Stimulated activated CD4-positive, alpha-beta T cell treated with anti-CD3 and anti-CD28 coated beads, TNF-alpha, amount 100 ng/mL, for 4 hours (primary cell): ENCODE measurements around the gene NTHL1.

Experiments
- DNase-seq, 3 experiments: peaks; one replicate each; pipeline ENCODE4 v3.0.0-alpha.2; 2020; ENCODE audit warnings: low read depth in 3 of 3

NTHL1 gene

DNA sequence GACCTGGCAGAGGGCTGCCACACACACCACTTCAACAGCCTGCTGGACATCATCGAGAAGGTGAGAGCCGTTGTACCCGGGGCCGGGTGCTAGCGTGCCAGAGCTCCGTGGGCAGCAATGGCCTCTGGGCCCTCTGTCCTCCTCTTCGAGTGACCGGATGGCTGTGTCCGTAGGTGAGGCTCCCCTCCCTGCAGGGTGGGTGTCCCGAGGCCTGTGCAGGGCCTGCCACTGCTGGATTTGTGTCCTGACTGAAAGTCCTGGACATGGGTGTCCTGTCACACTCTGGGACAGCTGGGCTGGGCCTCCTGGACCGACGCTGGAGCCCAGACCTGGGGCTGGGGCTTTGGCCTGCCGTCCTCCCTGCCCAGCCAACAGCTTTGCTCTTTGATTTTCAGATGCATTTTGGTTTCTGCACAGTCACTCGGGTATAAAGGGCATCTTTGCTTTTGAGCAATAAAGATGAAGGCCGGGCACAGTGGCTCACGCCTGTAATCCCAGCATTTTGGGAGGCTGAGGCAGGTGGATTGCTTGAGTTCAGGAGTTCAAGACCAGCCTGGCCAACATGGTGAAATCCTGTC is 16.8 kb upstream of the NTHL1 start:
- DNase-seq, result no peak

DNA sequence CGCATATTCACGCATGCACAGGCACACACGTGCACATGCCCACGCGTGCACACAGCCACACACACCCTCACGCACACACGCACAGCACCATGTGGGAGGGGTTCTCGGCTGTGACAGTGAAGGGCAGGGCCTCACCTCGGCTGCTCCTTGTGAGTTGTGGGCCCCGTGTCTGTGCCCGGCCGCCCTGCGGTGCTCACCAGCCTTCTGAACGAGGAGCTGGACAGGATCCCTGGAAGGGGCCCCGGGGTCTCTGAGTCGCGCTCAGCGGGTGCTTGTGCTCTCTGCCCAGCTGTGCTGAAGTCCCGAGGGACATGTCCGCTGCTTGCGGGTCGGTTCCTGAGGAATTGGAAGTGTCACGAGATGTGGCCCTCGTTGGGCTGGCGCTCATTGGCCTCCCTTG is 16.2 kb upstream of the NTHL1 start:
- no peak for DNase-seq

DNA sequence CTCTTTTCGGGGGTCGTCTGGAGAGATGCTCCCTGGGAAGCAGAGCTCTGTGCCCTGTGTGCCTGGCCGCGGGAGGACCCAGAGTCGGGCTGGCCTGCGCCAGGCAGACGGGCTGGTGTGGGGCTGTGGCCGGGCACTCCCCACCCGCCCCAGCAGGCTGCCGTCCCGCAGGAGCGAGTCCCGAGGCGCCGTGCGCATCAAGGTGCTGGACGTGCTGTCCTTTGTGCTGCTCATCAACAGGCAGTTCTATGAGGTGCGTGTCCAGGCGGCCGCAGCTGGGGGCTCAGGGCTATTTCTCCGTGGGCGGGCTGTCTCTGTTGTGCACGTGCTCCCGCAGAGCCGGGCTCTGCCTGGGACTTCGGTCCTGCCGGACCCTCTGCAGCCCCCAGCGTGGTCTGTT is 15.2 kb upstream of the NTHL1 start:
- no peak for DNase-seq

DNA sequence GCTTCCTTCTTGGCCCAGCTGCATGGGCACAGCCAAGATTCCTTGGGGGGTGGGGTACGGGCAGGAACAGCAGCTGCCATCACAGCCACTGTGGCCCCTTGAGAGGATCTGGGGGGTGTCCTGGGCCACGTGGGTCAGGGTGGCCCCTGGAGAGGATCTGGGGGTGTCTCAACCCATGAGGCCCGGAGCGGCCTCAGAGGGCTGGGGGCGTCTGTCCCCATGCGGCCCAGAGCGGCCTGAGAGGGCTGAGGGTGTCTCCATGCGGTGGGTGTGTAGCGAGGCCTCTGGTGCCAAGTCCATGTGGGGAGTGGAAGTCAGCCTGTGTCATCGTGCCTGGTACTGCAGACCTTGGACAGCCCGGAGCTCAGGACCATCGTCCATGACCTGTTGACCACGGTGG is 13.9 kb upstream of the NTHL1 start:
- no peak for DNase-seq

DNA sequence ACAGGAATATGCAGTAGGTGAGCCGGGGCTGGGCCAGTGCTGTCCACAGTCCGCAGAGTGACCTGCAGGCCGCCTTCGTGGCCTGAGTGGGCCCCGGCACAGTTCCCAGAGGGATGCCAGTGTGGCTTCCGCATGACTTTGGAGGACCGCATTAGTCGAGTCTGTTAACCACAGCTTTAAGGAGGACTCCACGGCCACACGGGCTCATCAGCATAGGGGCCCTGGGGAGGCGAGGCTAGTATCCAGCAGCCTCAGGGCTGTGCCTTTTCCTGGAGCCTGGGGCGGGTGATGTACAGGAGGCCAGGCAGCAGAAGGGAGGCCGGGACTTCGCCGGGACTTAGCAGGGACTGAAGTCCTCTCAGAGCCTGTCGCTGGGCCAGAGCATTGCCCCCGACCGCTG is 13.4 kb upstream of the NTHL1 start:
- no peak for DNase-seq

DNA sequence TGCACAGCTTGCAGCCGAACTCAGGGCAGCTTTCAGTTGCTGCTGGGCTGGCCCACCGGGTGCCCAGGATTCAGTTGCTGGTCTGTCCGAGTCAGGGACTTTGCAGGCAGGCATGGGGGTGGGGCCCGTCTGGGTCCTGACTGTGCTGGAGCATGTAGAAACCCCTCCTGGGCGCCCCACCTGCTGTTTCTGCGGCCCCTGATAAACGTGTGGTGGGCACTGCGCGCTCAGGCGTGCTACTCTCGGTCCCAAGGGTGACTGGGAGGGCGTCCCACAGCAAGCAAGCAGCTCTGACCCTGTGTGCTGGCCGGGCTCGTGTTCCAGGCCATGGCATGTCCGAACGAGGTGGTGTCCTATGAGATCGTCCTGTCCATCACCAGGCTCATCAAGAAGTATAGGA is 12.7 kb upstream of the NTHL1 start:
- no peak for DNase-seq

DNA sequence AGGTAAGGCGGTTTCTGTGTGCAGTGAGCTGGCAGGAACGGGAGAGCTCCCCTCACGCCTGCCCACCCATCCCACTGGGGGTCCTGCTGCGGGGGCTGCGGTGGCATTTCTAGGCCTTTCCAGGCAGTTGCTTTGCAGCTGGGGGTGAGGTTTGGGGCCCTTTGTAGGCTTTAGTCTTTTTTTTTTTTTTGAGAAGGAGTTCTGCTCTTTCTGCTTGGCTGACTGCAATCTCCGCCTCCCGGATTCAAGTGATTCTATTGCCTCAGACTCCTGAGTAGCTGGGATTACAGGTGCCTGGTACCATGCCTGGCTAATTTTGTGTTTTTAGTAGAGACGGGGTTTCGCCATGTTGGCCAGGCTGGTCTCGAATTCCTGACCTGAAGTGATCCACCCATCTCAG is 11.2 kb upstream of the NTHL1 start:
- DNase-seq, result no peak

DNA sequence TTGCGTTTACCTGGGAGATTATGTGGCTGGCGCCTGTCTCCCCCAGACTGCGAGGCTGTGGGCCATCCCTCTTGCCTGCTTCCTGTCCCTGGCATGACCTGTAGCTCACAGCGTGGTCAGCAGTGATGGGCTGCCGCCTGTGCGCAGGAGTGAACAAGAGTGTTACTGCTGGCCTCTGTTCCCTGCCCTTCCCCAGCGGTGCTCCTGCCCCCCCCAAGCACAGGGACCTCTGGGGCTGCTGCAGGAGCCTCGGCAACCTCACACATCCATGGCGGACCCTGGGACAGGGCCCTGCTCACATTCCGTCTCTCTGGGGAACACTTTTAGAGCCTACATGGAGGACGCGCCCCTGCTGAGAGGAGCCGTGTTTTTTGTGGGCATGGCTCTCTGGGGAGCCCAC is 10.8 kb upstream of the NTHL1 start:
- no peak for DNase-seq

DNA sequence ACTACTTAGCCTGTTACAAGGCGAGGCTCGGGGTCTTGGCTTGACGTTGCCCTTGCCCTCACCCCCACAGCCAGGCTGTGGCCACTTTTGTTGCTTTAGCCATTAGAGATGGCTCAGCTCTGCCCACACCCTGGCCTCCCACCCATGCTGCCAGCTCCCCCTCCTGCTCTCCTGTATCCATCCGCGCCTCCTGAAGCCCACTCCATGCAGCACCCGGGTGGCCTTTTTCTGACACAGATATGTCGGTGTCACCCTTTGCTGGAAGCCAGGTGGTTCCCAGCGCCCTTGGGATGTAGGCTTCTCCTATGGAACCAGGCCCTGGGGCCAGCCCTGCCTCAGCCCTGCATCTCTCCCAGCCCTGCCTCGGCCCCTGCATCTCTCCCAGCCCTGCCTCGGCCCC is 9.8 kb upstream of the NTHL1 start:
- DNase-seq, result no peak

DNA sequence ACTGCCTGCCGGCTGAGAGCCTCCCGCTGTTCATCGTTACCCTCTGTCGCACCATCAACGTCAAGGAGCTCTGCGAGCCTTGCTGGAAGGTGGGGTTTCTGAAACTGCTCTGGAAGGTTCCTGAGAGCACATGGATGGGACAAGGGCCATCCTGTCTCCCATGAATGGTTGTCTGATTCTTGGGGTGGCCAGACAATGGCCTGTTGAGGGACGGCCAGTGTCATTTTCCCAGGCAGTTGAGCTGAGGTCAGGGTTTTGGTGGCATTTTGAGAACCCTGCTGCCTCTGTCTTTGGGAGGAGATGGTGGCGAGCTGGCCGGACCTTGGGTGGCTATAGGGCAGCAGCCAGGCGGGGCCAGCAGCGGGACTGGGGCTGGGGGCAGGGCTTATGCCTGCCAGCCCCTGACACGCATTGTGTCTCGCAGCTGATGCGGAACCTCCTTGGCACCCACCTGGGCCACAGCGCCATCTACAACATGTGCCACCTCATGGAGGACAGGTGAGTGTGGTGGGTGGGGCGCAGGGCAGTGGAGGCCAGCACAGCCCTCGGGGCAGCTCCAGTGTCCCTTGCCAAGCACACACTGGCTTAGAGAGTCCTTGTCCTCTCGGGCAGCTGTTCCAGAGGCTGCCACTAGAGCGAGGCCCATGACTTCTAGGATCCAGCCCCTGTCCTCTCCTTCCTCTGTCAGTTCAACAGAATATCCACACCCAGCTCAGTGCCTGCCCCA is 9.2 kb upstream of the NTHL1 start:
- DNase-seq, result no peak

DNA sequence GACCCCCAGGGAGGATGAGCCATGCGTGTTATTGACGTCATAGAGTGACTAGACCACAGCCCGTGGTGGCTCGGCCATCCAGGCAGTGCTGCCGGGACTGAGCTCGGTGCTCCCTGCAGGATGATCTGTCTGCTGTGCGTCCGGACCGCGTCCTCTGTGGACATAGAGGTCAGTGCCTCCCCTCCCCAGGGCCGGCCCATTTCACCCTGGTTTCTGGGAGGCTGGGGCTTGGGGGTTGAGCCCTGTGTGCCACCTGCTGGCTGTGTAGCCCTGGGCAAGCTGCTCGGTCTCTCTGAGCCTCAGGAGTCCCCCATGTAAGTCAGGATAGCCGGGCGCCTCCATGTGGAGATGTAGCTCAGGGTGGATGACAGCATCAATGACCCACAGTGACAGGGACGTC is 8.4 kb upstream of the NTHL1 start:
- DNase-seq, result no peak

DNA sequence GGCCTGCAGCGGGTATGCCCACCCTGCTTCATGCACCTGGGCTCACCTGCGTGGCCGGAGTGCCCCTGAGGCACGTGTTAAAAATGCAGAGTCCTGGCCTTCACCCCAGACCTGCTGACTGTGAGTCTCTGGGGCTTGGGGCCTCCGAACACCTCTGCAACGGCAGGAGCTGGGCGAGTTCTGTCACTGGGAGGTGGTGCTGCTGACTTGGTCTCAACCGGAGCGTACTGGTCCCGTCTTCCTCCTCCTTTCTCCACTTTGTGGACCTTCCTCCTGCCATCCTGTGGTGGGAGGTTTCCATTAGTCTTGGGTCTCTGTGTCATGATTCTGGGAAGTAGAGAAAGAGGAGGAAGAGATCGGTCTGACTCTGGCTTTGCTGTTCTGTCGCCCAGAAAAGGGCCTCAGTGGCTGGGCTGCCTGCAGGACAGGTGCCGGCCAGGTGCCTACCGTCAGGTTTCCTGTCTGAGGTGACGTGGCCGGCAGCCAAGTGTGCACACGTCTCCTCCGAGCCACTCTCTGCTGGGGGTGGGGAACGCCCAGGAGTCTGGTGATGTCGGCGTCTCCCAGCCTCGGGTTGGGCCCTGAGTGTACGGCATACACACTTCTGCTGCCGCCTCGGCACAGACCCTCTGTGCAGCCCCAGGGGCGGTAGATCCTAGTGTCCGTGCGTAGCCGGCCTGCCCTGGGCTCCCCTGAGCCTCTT is 7.1 kb upstream of the NTHL1 start:
- DNase-seq, result no peak

DNA sequence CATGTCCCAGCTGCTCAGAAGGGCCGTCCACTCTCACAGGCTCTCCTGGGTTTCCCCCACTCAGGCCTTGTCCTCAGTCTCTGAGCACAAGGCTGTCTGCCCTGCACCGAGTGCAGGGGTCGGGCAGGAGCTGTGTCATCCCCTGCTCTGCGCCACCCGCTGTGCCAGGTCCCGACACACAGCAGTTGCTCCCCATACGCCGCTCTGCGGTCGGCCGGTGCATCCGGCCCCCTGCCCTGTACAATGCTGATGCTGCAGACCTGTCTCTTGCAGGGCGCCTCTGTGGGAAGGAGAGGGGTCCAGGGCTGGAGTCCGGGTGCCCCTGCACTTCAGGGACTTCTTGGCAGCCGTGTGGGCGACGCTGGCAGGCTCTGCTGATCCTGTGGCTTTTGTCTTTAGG is 6.3 kb upstream of the NTHL1 start:
- no peak for DNase-seq

DNA sequence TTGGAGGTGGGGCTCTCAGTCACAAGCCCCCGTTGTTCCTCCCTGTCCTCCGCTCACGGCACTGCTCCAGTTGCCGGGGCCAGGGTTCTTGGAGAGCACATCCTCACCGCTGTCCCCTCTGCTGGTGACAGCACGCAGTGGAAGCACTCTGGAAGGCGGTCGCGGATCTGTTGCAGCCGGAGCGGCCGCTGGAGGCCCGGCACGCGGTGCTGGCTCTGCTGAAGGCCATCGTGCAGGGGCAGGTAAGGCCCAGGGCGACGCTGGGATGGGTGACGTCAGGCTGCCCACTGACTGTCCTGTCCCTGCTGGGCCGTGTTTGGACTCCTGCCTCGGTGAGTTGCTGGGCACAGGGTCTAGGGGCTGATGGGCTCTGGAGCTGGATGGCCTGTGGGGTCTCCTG is 5.6 kb upstream of the NTHL1 start:
- no peak for DNase-seq

DNA sequence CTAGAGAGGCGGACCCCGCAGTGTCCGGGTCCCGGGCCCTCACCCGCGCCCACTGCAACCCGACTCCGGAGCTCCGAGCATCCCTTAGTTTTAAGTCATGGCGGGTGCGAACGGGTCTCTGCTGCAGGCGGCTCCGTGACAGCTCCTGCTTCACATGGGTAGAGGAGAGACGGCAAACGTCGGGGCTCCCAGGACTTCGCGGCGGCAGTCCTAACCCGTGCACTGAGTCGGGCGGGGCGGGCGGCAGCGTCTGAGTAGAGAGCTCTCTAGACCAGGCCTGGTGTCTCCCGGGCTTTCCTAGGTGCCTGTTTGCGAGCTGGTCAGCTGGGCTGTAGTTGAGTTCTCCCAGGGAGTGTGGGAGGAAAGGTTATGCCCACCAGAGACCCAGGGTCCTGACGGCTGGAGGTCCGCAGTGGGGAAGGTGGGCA is 496 bp upstream of the NTHL1 start:
- no peak for DNase-seq

DNA sequence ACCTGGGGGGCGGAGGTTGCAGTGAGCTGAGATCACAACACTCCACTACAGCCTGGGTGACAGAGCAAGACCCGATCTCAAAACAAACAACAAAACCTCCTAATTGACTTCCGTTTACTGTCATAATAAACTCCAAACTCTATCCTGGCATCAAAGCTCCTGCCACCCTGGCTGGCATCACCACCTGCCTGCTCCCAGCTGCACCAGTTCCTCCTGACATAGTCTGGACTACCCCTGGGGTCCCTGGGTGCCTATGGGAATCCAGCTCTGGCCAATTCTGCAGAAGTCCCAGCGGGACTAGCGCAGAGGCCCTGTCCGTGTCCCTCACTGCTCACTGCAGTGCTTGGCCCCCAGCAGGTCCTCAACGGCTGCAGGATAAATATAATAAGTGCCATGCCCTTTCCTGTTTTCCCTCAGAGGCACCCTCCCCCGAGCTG is 723 bp downstream of the NTHL1 start:
- no peak for DNase-seq

DNA sequence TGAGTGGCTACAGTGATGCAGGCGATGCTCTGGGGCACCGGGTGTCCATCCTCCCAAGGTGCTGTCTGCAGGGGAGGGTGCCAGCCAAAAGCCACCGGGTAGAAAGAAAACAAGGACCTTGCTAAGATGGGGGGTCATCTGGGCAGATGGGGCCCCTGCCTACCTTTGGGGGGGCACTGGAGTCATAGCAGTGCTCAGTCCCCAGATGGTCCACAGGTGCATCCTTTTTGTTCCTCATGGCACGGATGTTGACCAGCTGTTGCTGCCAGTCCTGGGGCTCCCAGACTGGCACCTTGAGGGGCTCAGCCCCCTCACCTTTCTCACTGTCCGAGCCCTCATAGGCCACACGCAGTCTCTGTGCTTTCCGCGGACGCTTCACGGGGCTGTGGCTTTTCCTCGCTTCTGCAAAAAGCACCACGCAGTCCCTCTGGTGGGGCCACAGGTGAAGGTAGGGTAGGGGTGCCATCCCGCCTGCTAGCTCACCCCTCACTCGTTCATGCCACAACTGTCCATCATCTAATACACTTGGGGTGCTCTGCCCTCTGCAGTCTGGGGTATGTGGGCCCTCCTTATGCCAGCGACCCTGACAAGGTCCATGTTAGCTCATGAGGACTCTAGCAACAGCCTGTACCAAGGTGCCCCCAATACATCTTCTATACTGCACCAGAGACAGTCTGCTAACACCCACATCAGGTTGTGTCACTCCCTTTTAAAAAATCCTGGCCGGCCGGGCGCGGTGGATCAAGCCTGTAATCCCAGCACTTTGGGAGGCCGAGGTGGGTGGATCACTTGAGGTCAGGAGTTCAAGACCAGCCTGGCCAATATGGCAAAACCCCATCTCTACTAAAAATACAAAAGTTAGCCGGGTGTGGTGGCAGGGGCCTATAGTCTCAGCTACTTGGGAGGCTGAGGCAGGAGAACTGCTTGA is 1.4 kb downstream of the NTHL1 start:
- no peak for DNase-seq

DNA sequence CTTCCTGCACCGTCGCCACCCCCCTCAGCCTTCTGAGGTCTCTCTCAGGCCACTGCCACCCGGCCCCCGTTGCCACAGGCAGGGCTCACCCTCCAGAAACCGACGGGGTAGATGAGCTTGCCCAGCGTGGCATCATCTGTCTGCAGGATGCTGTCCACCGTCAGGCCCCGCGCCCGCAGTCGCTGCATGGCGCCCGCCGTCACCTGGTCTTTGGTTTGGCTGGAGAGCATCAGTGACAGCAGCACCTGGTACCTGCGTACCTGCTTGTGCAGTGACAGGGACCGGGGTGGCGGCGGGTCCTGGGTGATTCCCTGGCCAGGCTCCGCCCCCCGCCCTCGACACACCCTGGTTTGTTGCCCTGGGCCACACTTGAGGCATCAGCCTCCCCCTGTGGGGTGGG is 3.1 kb downstream of the NTHL1 start:
- DNase-seq, result no peak

DNA sequence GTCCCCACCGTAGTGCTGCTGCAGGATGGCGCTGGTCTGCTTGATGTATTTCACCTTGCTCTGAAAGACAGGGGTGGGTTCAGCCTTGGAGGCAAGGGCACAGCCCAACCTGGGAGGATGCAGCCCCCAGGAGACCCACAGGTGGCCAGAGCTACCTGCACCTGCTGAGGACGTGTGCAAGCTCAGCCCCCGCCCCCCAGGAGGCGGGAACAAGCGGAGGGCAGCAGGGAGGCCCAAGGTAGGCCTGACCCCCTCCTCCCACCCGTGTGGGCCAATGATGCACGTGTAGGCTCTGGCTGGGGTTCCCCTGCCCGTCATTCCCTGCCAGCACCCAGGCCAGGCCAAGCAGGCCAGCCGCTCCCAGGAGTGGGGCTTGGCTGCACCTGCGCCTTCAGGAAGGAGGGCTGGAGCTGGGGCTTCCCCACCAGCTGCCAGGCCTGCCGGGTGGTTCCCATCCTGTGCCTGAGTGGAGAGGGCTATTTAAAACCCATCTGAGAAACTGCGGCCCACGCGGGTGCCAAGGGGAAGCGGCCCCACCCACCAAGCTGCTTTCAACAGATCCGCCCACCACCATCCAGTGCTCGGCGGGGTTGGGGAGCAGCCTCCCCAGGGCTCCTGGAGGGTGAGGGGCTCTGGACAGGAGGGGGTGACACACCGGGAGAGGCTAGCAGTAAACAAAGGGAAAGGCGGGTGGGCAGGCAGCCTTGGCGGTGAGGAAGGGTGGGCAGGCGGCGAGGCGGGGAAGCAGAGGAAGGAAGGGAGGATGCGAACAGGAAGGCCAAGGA is 3.8 kb downstream of the NTHL1 start:
- no peak for DNase-seq

DNA sequence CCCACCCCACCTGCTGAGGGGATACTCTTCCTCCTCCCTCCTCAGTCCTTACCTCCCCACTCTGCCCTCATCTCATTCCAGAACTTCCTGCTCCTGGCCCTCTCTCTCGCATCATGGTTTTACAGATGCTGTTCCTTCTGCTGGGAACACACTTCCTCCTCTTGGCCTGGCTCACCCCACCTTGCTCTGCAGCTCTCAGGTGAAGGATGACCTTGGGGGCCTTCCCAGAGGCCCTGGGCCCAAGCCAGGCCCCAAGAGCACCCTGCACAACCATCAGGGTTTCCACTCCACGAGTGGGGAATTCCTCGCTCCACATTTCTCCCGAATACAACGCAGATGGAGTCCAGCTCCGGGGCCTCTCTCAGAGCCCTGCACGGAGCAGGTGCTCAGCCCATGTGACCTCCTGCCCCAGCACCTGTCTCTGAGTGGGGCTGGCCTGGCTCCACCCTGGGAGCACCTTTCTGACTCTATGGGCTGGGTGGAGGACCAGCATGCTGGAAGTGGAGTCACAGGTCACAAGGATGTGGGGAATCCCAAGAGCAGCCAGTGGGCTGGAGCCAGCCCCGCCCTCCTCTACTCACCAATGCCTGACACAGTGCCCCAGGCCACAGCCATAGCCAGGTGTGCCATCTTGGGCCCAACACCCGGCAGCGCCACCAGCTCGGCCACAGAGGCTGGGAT is 4.5 kb downstream of the NTHL1 start:
- no peak for DNase-seq
